HepG2 (cell line): ENCODE results near the gene CLEC14A.

ENCODE experiments used
- ATF1 ChIP-seq: IDR thresholded peaks from 2 replicates; pipeline ENCODE4 v1.6.1; 2016; ENCODE audit warnings: mild to moderate bottlenecking, control low read depth
- STAG1 ChIP-seq: sonication (generic); formaldehyde crosslinking; IDR thresholded peaks from 2 replicates; pipeline ENCODE4 v1.4.0; 2020; ENCODE audit warnings: missing genetic modification reagents
- ZNF263 ChIP-seq: sonication (generic); formaldehyde crosslinking; IDR thresholded peaks from 2 replicates; pipeline ENCODE4 v1.4.0; 2020; ENCODE audit warnings: missing genetic modification reagents
- ZNF878 ChIP-seq: sonication (generic); formaldehyde crosslinking; IDR thresholded peaks from 2 replicates; pipeline ENCODE4 v1.8.1; 2023; ENCODE audit warnings: mild to moderate bottlenecking, missing genetic modification reagents, moderate library complexity

DNA sequence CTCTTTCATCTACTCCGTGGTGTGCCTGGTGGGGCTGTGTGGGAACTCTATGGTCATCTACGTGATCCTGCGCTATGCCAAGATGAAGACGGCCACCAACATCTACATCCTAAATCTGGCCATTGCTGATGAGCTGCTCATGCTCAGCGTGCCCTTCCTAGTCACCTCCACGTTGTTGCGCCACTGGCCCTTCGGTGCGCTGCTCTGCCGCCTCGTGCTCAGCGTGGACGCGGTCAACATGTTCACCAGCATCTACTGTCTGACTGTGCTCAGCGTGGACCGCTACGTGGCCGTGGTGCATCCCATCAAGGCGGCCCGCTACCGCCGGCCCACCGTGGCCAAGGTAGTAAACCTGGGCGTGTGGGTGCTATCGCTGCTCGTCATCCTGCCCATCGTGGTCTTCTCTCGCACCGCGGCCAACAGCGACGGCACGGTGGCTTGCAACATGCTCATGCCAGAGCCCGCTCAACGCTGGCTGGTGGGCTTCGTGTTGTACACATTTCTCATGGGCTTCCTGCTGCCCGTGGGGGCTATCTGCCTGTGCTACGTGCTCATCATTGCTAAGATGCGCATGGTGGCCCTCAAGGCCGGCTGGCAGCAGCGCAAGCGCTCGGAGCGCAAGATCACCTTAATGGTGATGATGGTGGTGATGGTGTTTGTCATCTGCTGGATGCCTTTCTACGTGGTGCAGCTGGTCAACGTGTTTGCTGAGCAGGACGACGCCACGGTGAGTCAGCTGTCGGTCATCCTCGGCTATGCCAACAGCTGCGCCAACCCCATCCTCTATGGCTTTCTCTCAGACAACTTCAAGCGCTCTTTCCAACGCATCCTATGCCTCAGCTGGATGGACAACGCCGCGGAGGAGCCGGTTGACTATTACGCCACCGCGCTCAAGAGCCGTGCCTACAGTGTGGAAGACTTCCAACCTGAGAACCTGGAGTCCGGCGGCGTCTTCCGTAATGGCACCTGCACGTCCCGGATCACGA lies 46.0 kb downstream of the CLEC14A start:
- TF ChIP-seq ZNF878 (no peak), ATF1 (CRISPR knock-in tag) (no peak), ZNF263 (CRISPR knock-in tag) (no peak), STAG1 (CRISPR knock-in tag) (no peak)
